ENCODE measurements around the gene CD8B2. TPM values are rescaled to one million over a fixed set of nuclear protein-coding genes. Genes with fewer than 3 reads are reported as not detected.
"Not testable (repeated sequence)": the region's sequence is repeated elsewhere in the genome, so short reads cannot be mapped to it uniquely, and the experiment has no call there.

CD8B2 gene
- total and polyA plus RNA-seq, 4 donors = 0.13 TPM; not detected in 3

DNA sequence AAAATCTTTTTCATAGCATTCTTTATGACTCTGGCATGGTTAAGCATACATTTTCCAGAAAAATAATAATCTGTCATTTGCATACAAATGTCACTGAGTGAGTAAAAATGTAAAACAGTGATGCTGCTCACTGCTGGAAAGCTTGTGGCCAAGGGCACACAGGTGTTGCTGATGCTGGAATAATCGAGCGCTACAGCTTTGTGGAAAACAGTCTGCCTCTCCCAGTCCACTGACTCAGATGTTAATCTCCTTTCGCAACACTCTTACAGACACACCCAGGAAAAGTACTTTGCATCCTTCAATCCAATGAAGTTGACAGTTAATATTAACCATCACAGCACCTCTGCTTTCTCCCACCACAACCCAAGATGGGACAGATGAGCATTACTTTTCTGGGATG is 27.7 kb downstream of the CD8B2 start:
- DNase-seq; H3K4me3 ChIP-seq; ATAC-seq (ENCODE audit: insufficient read depth, low FRiP score); H3K9me3 ChIP-seq (ENCODE audit: control insufficient read depth in 4 of 4, insufficient read depth in 3 of 4, low read length in 3 of 4); H3K4me1 ChIP-seq (ENCODE audit: control insufficient read depth in 5 of 5, insufficient read depth in 5 of 5, low read length in 5 of 5); H3K27ac ChIP-seq (ENCODE audit: low read depth in 1 of 2, low read length in 1 of 2); H3K9ac ChIP-seq (ENCODE audit: insufficient read depth in 1 of 2, low read length in 2 of 2); H3K36me3 ChIP-seq (ENCODE audit: control insufficient read depth in 4 of 4, insufficient read depth in 4 of 4, low read length in 4 of 4); H3K27me3 ChIP-seq (ENCODE audit: control insufficient read depth in 3 of 3, insufficient read depth in 3 of 3, low read length in 2 of 3): not testable (repeated sequence)
- WGBS, 2 donors = 47 to 67% methylated on average over 3 of the region's 3 CpGs

DNA sequence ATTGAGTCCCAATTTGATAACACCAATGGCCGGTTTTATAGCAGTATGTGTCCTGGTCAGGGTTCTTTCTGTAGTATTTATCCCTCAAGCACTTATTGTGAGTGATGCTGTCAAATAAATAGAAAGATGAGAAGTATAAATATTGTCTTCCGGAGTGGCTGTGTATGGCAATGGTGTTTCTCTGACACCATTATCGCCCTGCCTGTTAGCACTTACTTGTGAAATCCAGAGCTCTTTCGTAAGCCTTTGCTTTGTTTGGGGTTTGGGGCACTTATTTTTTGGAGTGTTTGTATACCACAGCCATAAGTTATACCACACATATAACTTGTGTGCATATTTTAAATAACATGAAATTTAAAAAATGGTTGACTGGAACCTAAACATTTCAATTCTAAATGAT is 29.3 kb downstream of the CD8B2 start:
- ATAC-seq (ENCODE audit: insufficient read depth, low FRiP score) (no peak), DNase-seq (no peak)
- Histone ChIP-seq H3K9ac (ENCODE audit: insufficient read depth in 1 of 2, low read length in 2 of 2) (no peak overlapping the region), H3K27me3 (ENCODE audit: control insufficient read depth in 3 of 3, insufficient read depth in 3 of 3, low read length in 2 of 3) (no peaks in the 10 kb centered on the region), H3K27ac (ENCODE audit: low read depth in 1 of 2, low read length in 1 of 2) (no peak overlapping the region), H3K4me3 (no peak overlapping the region), H3K36me3 (ENCODE audit: control insufficient read depth in 4 of 4, insufficient read depth in 4 of 4, low read length in 4 of 4) (no peaks in the 10 kb centered on the region), H3K4me1 (ENCODE audit: control insufficient read depth in 5 of 5, insufficient read depth in 5 of 5, low read length in 5 of 5) (peaks cover 0 to 2% (median 0%) of the 10 kb centered on the region in 5 donors), H3K9me3 (ENCODE audit: control insufficient read depth in 4 of 4, insufficient read depth in 3 of 4, low read length in 3 of 4) (no peaks in the 10 kb centered on the region)
- WGBS, 2 donors = 66 to 79% methylated on average over 4 of the region's 4 CpGs
- TF ChIP-seq, protein P1, sequence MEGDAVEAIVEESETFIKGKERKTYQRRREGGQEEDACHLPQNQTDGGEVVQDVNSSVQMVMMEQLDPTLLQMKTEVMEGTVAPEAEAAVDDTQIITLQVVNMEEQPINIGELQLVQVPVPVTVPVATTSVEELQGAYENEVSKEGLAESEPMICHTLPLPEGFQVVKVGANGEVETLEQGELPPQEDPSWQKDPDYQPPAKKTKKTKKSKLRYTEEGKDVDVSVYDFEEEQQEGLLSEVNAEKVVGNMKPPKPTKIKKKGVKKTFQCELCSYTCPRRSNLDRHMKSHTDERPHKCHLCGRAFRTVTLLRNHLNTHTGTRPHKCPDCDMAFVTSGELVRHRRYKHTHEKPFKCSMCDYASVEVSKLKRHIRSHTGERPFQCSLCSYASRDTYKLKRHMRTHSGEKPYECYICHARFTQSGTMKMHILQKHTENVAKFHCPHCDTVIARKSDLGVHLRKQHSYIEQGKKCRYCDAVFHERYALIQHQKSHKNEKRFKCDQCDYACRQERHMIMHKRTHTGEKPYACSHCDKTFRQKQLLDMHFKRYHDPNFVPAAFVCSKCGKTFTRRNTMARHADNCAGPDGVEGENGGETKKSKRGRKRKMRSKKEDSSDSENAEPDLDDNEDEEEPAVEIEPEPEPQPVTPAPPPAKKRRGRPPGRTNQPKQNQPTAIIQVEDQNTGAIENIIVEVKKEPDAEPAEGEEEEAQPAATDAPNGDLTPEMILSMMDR (IDR thresholded peaks at IDR 0.05; ENCODE audit: control extremely low read depth, extremely low read depth) = no peak

- DNase-seq (no peak), ATAC-seq (ENCODE audit: insufficient read depth, low FRiP score) (no peak)
- TF ChIP-seq, protein P1 (IDR thresholded peaks at IDR 0.05; ENCODE audit: control extremely low read depth, extremely low read depth) = no peak
- Histone ChIP-seq H3K36me3 (ENCODE audit: control insufficient read depth in 4 of 4, insufficient read depth in 4 of 4, low read length in 4 of 4) (no peaks in the 10 kb centered on the region), H3K27ac (ENCODE audit: low read depth in 1 of 2, low read length in 1 of 2) (no peak overlapping the region), H3K9me3 (ENCODE audit: control insufficient read depth in 4 of 4, insufficient read depth in 3 of 4, low read length in 3 of 4) (no peaks in the 10 kb centered on the region), H3K27me3 (ENCODE audit: control insufficient read depth in 3 of 3, insufficient read depth in 3 of 3, low read length in 2 of 3) (no peaks in the 10 kb centered on the region), H3K4me3 (no peak overlapping the region), H3K9ac (ENCODE audit: insufficient read depth in 1 of 2, low read length in 2 of 2) (no peak overlapping the region), H3K4me1 (ENCODE audit: control insufficient read depth in 5 of 5, insufficient read depth in 5 of 5, low read length in 5 of 5) (peaks cover 0 to 2% (median 0%) of the 10 kb centered on the region in 5 donors)
- 95 to 100% methylated on average over 1 of the region's 1 CpG for WGBS, 2 donors
Measured at GRCh38 chr2:106516864-106517263, 29.7 kb downstream of the CD8B2 start.

GRCh38 chr2:106517329-106517728 is 30.2 kb downstream of the CD8B2 start:
- Histone ChIP-seq H3K9ac (ENCODE audit: insufficient read depth in 1 of 2, low read length in 2 of 2) (no peak overlapping the region), H3K4me1 (ENCODE audit: control insufficient read depth in 5 of 5, insufficient read depth in 5 of 5, low read length in 5 of 5) (peaks cover 0 to under 1% (median 0%) of the 10 kb centered on the region in 5 donors), H3K27ac (ENCODE audit: low read depth in 1 of 2, low read length in 1 of 2) (no peak overlapping the region), H3K27me3 (ENCODE audit: control insufficient read depth in 3 of 3, insufficient read depth in 3 of 3, low read length in 2 of 3) (no peaks in the 10 kb centered on the region), H3K9me3 (ENCODE audit: control insufficient read depth in 4 of 4, insufficient read depth in 3 of 4, low read length in 3 of 4) (no peaks in the 10 kb centered on the region), H3K4me3 (no peak overlapping the region), H3K36me3 (ENCODE audit: control insufficient read depth in 4 of 4, insufficient read depth in 4 of 4, low read length in 4 of 4) (no peaks in the 10 kb centered on the region)
- ATAC-seq (ENCODE audit: insufficient read depth, low FRiP score) (no peak), DNase-seq (no peak)
- WGBS, 2 donors = 92 to 95% methylated on average over 11 of the region's 11 CpGs
- TF ChIP-seq, protein P1 (IDR thresholded peaks at IDR 0.05; ENCODE audit: control extremely low read depth, extremely low read depth) = no peak
